K562 (cell line): Measurements from ENCODE around the gene DKKL1. TPM values are rescaled to one million over a fixed set of nuclear protein-coding genes. Genes with fewer than 3 reads are reported as not detected.

ENCODE experiments used
- BHLHE40 ChIP-seq: IDR thresholded peaks from 2 replicates; pipeline ENCODE4 v1.6.1; 2011; ENCODE audit warnings: low read length, improper control_type of control experiment
- ESRRA ChIP-seq: fragments of 450-650 bp; IDR thresholded peaks from 2 replicates; pipeline ENCODE4 v1.6.1; 2014; ENCODE audit warnings: low read depth, mild to moderate bottlenecking, moderate library complexity, borderline replicate concordance
- FOXJ2 ChIP-seq: fragments of 200-800 bp; sonication (Bioruptor generic); IDR thresholded peaks from 2 replicates; pipeline ENCODE4 v1.6.1; 2016; ENCODE audit warnings: missing genetic modification characterization, missing compliant biosample characterization
- GABPA ChIP-seq: fragments of 200-800 bp; sonication (Bioruptor generic); conservative IDR thresholded peaks from 2 replicates; pipeline ENCODE4 v1.6.1; 2016; ENCODE audit warnings: low read depth, missing genetic modification characterization, missing compliant biosample characterization
- HCFC1 ChIP-seq: IDR thresholded peaks from 2 replicates; pipeline ENCODE4 v1.6.1; 2012; ENCODE audit warnings: low read depth, low read length, improper control_type of control experiment
- MLX ChIP-seq, 2 experiments: fragments of 450-650 bp in 1 of 2; sonication (generic) in 1 of 2; formaldehyde crosslinking; conservative IDR thresholded peaks; 2 replicates each; pipeline versions ENCODE4 v1.4.0 to v1.8.1; 2020 to 2022; ENCODE audit warnings: mild to moderate bottlenecking in 1 of 2, missing genetic modification reagents in 1 of 2
- NONO ChIP-seq, 2 experiments: fragments of 200-400 bp in 1 of 2; fragments of 450-650 bp in 1 of 2; formaldehyde crosslinking in 1 of 2; IDR thresholded peaks; 2 replicates each; pipeline ENCODE4 v1.6.1; 2017; ENCODE audit warnings: low read depth in 2 of 2, mild to moderate bottlenecking in 2 of 2, moderate library complexity in 2 of 2, low read length in 1 of 2
- POLR2AphosphoS2 ChIP-seq: IDR thresholded peaks from 2 replicates; pipeline ENCODE4 v1.6.1; 2012; ENCODE audit warnings: low read length, improper control_type of control experiment
- RBBP5 ChIP-seq: fragments of 200-600 bp; sonication (generic); IDR thresholded peaks from 2 replicates; pipeline ENCODE4 v1.6.1; 2012; ENCODE audit warnings: borderline replicate concordance, mild to moderate bottlenecking, low read length, control low read depth, inconsistent platforms; ENCODE audit not compliant: insufficient read depth, poor library complexity, severe bottlenecking
- SIRT6 ChIP-seq: IDR thresholded peaks from one replicate; pipeline ENCODE4 v1.6.1; 2012; ENCODE audit warnings: low read depth, mild to moderate bottlenecking, control low read depth, inconsistent platforms, low read length, moderate library complexity
- SMC3 ChIP-seq: conservative IDR thresholded peaks from 2 replicates; pipeline ENCODE4 v1.6.1; 2011; ENCODE audit warnings: low read depth, low read length, improper control_type of control experiment; ENCODE audit not compliant: insufficient read depth
- TEAD1 ChIP-seq, 2 experiments: fragments of 450-650 bp in 1 of 2; sonication (generic) in 1 of 2; formaldehyde crosslinking; IDR thresholded peaks; 2 replicates each; pipeline versions ENCODE4 v1.4.0 to v1.8.0; 2020 to 2022; ENCODE audit warnings: mild to moderate bottlenecking in 2 of 2, missing genetic modification reagents in 1 of 2
- ZBTB49 ChIP-seq: sonication (generic); formaldehyde crosslinking; IDR thresholded peaks from 2 replicates; pipeline ENCODE4 v1.8.0; 2022; ENCODE audit warnings: missing genetic modification reagents, mild to moderate bottlenecking, borderline replicate concordance
- polyA plus RNA-seq, 8 experiments: library from polyadenylated mRNA; depleted of rRNA in 4 of 8; stranded (reverse) in 5 of 8; unstranded in 3 of 8; fragments of >200 nt; fragmentation: Nextera tagmentation in 2 of 8; fragmentation: Illumina TruSeq in 1 of 8; extraction: Ambion mirVana in 2 of 8; extraction: Trizol in 1 of 8; gene quantifications; 2 replicates each; pipeline versions ENCODE4 v1.2.1 to v1.2.3, GENCODE V29; 2011 to 2014; ENCODE audit warnings: inconsistent platforms in 1 of 8, missing spikeins in 1 of 8
- total RNA-seq, 7 experiments: library from RNA; depleted of rRNA in 6 of 7; stranded (reverse); fragments of >200 nt in 6 of 7; fragmentation: Illumina TruSeq in 2 of 7; extraction: Trizol in 2 of 7; gene quantifications; 2 replicates each; pipeline versions ENCODE4 v1.2.1 to v1.2.3, GENCODE V29; 2011 to 2021; ENCODE audit warnings: low replicate concordance in 1 of 7
- TF ChIP-seq, protein P1 (sequence below), 2 experiments: fragments of 450-650 bp in 1 of 2; sonication (generic) in 1 of 2; formaldehyde crosslinking in 1 of 2; IDR thresholded peaks in 1 of 2; conservative IDR thresholded peaks in 1 of 2; 2 replicates each; pipeline versions ENCODE4 v1.6.1 to v1.8.1; 2016 to 2023; ENCODE audit warnings: mild to moderate bottlenecking in 2 of 2, moderate library complexity in 2 of 2, inconsistent platforms in 1 of 2, missing genetic modification reagents in 1 of 2
- TF ChIP-seq, protein P2 (sequence below): fragments of 450-650 bp; formaldehyde crosslinking; conservative IDR thresholded peaks from 2 replicates; pipeline ENCODE4 v1.4.0; 2022; ENCODE audit warnings: mild to moderate bottlenecking, missing genetic modification characterization

Gene DKKL1
- total and polyA plus RNA-seq, 9 of the 15 experiments (the other 6 are each of a cell fraction or from before 2014, with no cell fraction given) = 0.15 to 1.7 (median 0.52) TPM

- TF ChIP-seq MLX (CRISPR knock-in tag; conservative IDR thresholded peaks at IDR 0.05) (no peak), SMC3 (no peak), POLR2AphosphoS2 (no peak), TEAD1 (CRISPR knock-in tag; IDR thresholded peaks at IDR 0.05) (no peak), GABPA (no peak), RBBP5 (no peak), FOXJ2 (tag) (no peak), BHLHE40 (no peak), ESRRA (0 out of 2 replicates have a peak, but pooled peaks have one; percentile 26), HCFC1 (0 out of 2 replicates have a peak, but pooled peaks have one; percentile 5), ZBTB49 (CRISPR knock-in tag) (no peak), SIRT6 (no peak), NONO (IDR thresholded peaks at IDR 0.05; ENCODE audit: low read depth in 2 of 2, low read length in 1 of 2) (no peak)
- TF ChIP-seq, protein P1, sequence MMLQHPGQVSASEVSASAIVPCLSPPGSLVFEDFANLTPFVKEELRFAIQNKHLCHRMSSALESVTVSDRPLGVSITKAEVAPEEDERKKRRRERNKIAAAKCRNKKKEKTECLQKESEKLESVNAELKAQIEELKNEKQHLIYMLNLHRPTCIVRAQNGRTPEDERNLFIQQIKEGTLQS (IDR thresholded peaks at IDR 0.05) = no peak
- TF ChIP-seq, protein P1 (CRISPR knock-in tag; conservative IDR thresholded peaks at IDR 0.05) = no peak
- TF ChIP-seq, protein P2, sequence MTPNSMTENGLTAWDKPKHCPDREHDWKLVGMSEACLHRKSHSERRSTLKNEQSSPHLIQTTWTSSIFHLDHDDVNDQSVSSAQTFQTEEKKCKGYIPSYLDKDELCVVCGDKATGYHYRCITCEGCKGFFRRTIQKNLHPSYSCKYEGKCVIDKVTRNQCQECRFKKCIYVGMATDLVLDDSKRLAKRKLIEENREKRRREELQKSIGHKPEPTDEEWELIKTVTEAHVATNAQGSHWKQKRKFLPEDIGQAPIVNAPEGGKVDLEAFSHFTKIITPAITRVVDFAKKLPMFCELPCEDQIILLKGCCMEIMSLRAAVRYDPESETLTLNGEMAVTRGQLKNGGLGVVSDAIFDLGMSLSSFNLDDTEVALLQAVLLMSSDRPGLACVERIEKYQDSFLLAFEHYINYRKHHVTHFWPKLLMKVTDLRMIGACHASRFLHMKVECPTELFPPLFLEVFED = no peak
Measured at GRCh38 chr19:49335071-49335783, 28.4 kb upstream of the DKKL1 start, which contains the start of gene CD37 (continued).
